ENCODE data around the gene PRICKLE2. TPM values are rescaled to one million over a fixed set of nuclear protein-coding genes. Genes with fewer than 3 reads are reported as not detected.

Gene PRICKLE2
- total RNA-seq, 1 donor from 2014 or later, result 23.2 TPM

GRCh38 chr3:64163755-64164148, 61.5 kb downstream of the PRICKLE2 start:
- H3K4me3 Mint-ChIP-seq (ENCODE audit: low read depth), result no peak overlapping the region
- H3K27me3 Mint-ChIP-seq, result no peaks in the 10 kb centered on the region
- no peak for DNase-seq (ENCODE audit: low spot score, unreplicated experiment)
- peaks cover 16% of the 10 kb centered on the region for H3K4me1 Mint-ChIP-seq (ENCODE audit: low read depth)
- no peaks in the 10 kb centered on the region for H3K9me3 Mint-ChIP-seq (ENCODE audit: low read depth)
- H3K36me3 Mint-ChIP-seq (ENCODE audit: insufficient read depth), result peaks cover 11% of the 10 kb centered on the region
- no peak for TF ChIP-seq CTCF (IDR thresholded peaks at IDR 0.05; ENCODE audit: unreplicated experiment)
- no peak overlapping the region for H3K27ac Mint-ChIP-seq

- DNase-seq (ENCODE audit: low spot score, unreplicated experiment), result no peak
- H3K4me3 Mint-ChIP-seq (ENCODE audit: low read depth), result no peak overlapping the region
- H3K4me1 Mint-ChIP-seq (ENCODE audit: low read depth), result peaks cover 16% of the 10 kb centered on the region
- H3K27ac Mint-ChIP-seq, result no peak overlapping the region
- H3K27me3 Mint-ChIP-seq, result no peaks in the 10 kb centered on the region
- H3K9me3 Mint-ChIP-seq (ENCODE audit: low read depth), result no peaks in the 10 kb centered on the region
- peaks cover 13% of the 10 kb centered on the region for H3K36me3 Mint-ChIP-seq (ENCODE audit: insufficient read depth)
- no peak for TF ChIP-seq CTCF (IDR thresholded peaks at IDR 0.05; ENCODE audit: unreplicated experiment)
Observed at GRCh38 chr3:64163019-64163754, 62.1 kb downstream of the PRICKLE2 start.

- no peaks in the 10 kb centered on the region for H3K27me3 Mint-ChIP-seq
- TF ChIP-seq CTCF (IDR thresholded peaks at IDR 0.05; ENCODE audit: unreplicated experiment), result no peak
- H3K4me3 Mint-ChIP-seq (ENCODE audit: low read depth), result no peak overlapping the region
- peaks cover 25% of the 10 kb centered on the region for H3K4me1 Mint-ChIP-seq (ENCODE audit: low read depth)
- no peak for DNase-seq (ENCODE audit: low spot score, unreplicated experiment)
- H3K27ac Mint-ChIP-seq, result no peak overlapping the region
- H3K36me3 Mint-ChIP-seq (ENCODE audit: insufficient read depth), result peaks cover 14% of the 10 kb centered on the region
- H3K9me3 Mint-ChIP-seq (ENCODE audit: low read depth), result no peaks in the 10 kb centered on the region
Observed at GRCh38 chr3:64161481-64161952, 63.7 kb downstream of the PRICKLE2 start.

GRCh38 chr3:64160000-64160695, 65.1 kb downstream of the PRICKLE2 start:
- peaks cover 15% of the 10 kb centered on the region for H3K36me3 Mint-ChIP-seq (ENCODE audit: insufficient read depth)

More at GRCh38 chr3:64160000-64160695, 65.1 kb downstream of the PRICKLE2 start:
- H3K9me3 Mint-ChIP-seq (ENCODE audit: low read depth), result no peaks in the 10 kb centered on the region
- H3K27me3 Mint-ChIP-seq, result no peaks in the 10 kb centered on the region
- H3K27ac Mint-ChIP-seq, result no peak overlapping the region
- no peak overlapping the region for H3K4me3 Mint-ChIP-seq (ENCODE audit: low read depth)
- DNase-seq (ENCODE audit: low spot score, unreplicated experiment), result no peak
- H3K4me1 Mint-ChIP-seq (ENCODE audit: low read depth), result peaks cover 25% of the 10 kb centered on the region
- no peak for TF ChIP-seq CTCF (IDR thresholded peaks at IDR 0.05; ENCODE audit: unreplicated experiment)

All from progenitor cell of endocrine pancreas (in vitro differentiated cells).